COR-L47 (cell line): ENCODE measurements around the gene CSTPP1.

Experiments used
- DNase-seq: peaks from one replicate; lab custom pipeline; 2025; lab: John Stamatoyannopoulos, UW

CSTPP1 gene

DNA sequence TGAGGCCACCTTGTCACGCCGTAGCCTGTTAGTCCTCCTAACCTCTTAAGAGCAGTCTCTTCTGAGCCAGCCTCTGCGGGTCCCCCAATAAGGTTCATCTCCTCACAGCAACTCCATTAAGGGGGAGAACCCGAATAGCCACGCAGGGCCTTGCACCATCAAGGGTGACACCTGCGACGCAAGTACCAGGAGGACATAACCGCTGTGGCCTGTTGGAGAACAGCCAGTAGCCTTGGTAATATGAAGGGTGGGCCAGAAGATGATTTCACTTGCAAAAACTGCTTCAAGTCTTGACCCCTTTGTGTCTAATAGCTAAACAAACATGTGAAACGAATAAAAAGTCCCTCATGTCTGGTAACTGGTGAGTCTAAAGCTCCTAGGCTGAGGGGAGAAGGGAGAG lies 225.3 kb downstream of the CSTPP1 start:
- no peak for DNase-seq

DNA sequence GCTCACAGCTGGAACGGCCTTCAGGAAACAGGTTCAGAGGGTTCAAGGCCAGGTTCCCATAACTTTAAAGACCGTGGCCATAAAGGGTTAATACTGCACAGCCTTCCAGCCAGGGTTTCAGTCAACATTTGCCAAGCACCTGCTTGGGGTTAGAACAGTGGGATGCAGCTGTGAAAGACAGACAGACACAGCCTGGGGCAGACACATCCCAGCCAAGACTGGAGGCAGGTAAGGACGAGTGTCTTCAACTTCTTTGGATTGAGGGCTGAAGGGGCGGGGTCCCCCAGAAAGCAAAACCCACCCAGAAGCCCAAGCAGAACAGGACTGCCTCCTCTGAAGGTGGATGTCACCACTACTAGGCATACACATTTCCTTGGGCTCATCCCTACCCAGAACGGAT lies 225.9 kb downstream of the CSTPP1 start:
- no peak for DNase-seq

DNA sequence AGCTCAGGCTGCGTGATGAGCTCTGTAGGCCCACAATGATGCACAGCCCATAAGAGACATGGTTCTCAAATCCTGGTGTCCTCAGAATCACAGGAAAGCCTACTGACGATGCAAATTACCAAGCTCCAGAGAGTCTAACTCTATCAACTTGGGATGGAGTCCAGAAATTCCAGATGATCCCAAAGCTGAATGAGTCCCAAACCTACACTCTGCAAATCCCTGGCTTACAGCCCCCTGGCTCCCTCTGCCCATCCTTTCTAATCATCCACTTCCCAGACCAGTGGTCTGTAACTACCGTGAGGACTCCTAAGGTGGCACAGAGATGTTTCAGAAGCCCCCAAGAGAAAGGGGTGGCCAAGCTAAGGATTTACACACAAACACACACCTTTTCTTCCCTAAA lies 226.6 kb downstream of the CSTPP1 start:
- DNase-seq: no peak

DNA sequence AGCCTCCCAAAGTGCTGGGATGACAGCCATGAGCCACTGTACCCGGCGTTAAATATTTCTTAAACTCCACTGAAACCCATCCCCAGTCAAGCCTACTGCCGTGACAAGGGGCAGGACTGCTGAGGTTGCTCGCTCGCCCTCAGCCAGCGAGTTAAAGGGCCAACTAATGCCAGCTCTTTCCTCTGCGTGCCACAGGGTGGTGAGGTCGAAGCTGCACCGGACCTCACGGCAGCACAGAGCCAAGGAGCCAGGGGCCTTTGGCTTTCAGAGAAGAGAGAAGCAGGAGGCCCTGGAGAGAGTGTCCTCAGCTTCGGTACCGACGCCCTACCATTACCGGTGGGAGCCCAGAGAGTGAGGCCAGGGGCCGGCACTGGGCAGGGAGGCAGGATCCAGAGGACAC lies 227.3 kb downstream of the CSTPP1 start:
- no peak for DNase-seq

DNA sequence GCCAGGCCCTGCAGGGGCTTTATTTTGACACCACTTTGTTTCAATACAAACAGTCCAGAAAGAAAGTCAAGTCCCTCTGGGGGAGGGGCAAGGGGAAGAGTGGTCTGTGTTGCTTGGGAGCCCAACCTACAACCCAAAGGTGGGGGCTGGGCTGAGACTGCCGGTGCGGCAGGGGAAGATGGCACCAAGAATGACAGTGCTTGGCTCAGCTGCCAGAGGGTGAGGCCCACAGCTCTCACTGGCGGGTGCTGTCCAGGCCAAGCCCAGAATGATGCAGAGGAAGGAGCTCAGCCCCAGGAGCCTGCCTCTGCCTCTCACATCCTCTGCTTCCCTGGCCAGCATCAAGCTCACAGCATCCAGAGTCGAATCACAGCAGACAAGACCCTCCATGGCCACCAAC lies 227.8 kb downstream of the CSTPP1 start:
- DNase-seq: no peak

DNA sequence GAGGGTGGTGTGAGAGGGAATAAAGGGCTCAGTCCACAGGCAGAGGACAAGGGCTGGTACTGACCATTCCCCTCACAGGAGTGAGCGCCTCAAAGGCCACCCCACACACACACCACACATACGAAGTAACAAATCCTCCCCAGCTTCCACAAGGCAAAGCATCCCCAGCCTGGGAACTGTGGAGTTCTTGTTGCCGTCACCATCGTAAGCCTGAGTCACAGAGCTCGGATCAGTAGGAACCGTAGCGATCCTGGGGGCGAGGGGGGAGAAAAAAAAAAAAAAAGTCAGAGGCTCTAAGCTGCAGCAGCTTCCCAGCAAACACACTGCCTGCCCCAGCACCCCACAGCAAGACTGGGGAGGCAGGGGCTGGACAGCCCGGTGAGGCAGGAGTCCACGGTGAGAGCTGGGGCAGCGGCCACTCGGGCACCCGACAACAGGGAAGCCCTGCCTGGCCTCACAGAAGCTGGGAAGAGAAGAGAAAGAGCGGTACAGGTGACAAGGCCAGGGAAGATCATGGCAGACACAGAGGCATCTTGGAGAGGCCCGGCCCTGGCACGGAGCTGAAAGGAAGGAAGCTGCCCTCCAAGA lies 228.8 kb downstream of the CSTPP1 start:
- no peak for DNase-seq

DNA sequence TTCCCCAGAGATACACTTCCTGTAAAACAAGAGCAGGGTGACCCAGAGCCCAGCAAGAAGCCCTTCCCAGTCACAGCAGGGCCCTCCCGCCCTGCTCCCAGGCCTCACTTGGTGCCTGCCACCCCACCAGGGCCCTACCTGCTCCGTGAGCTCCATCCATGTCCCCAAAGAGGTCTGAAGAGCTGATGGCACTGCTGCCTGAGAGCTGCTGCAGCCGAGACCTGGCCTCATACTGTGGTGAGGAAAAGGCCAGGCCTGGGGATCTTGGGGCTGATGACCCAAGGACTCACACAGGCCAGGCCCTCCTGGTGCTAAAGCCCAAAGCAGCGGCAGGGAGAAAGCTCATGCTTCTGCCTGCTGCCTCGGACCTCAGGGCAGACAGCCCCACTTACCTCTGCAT lies 229.8 kb downstream of the CSTPP1 start:
- no peak for DNase-seq

DNA sequence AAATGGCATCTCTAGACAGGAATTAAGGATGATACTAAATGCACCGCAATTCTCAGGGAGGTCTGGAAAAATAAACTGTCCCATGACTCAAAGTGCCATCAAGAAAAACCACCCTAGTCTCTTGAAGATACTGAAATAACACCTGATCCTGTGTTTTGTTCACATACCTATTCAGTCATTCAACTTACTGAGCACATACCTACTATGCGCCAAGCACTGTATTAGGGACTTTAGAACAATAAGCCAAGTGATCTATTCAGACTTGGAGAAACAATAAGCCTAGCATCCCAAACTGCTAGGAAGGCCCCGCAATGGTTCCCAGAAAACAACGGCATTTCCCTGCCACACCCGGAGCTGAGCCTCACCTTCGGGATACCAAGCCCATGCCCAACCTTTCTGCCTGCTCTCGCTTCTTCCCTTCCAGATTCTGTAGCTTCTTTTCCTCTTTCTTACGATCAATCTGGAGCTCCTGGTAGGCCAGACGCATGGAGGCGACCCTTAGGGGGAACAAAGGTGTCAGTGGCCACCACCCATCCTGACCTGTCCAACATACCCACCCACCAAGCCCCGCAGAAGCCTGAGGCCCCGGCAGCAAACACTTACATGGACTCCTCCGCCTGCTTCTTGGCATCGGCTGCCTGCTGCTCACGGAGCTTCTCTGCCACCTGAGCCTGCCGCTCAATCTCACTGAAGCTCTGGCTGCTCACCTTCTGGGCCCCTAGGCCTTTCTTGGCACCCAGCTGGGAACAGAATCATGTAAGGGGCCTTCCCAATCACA lies 234.7 kb downstream of the CSTPP1 start:
- no peak for DNase-seq

DNA sequence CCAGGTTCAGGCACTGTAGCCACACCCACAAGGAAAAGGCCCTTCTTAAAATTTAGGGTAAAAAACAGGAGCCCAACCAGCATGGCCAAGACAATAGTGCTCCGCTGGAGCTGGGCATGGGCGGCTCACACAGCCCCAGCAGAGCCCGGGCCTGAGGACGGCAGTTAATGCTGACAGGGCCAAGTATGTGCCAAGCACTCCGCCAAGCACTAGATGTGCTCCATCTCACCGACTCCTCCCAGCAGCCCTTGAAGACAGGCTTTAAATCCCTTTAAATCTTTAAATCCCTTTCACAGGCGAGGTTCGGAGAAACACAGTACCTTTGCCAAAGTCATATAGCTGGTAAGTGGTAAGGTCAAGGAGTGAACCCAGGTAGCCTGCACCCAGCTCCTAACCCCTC lies 235.3 kb downstream of the CSTPP1 start:
- DNase-seq: no peak

DNA sequence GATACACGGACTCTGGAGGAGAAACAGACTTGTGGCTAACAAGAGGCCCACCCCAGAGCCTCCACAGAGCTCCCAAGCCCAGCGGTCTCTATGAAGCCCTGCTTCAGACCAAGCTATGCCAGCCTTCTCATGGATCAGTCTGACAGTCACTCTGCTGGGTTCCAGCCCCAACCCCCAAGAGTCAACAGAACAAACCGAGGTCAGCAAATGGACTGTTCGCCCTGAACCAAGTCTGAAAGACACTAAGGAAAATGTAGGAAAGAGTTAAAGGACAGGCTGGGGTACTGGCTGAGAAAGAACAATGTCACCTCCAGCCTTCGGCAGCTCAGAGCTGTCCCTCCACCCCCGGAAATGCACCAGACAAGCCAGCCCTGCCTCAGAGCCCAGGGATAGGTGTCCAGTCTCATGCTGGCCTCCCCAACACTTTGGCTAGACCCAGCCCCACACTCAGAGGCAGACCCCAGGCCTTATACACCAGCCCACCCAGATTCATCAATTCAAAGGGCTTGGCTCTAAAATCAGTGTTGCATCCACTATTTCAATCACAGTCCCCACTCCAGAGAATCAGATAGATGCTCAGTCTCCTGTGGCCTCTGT lies 236.3 kb downstream of the CSTPP1 start:
- no peak for DNase-seq

DNA sequence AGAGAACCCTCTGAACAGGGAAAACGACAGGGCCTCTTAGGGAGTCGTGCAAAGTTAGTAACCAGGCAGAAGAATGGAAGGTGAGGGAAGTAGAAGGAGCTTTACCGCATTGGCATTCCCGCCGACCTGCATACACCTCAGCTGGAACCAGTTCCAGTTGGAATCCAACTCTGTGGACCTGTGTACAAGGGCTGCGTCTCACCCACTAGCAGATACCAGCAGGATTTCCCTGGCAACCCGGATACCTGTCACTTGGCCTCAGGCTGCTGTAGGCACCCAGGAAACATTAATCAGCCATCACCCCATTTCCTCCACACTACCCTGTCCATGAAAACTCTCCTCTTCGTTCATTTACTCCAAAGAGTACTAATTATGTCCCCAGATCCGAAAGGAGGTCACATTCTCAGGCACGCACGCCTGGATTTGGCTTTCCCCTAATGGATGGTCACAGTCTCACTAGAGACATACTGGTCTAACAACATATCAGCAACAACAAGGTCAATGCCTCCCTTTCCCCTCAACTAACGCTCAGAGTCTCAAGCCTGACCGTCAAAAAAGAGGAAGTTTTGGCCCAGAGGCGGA lies 239.3 kb downstream of the CSTPP1 start:
- no peak for DNase-seq

DNA sequence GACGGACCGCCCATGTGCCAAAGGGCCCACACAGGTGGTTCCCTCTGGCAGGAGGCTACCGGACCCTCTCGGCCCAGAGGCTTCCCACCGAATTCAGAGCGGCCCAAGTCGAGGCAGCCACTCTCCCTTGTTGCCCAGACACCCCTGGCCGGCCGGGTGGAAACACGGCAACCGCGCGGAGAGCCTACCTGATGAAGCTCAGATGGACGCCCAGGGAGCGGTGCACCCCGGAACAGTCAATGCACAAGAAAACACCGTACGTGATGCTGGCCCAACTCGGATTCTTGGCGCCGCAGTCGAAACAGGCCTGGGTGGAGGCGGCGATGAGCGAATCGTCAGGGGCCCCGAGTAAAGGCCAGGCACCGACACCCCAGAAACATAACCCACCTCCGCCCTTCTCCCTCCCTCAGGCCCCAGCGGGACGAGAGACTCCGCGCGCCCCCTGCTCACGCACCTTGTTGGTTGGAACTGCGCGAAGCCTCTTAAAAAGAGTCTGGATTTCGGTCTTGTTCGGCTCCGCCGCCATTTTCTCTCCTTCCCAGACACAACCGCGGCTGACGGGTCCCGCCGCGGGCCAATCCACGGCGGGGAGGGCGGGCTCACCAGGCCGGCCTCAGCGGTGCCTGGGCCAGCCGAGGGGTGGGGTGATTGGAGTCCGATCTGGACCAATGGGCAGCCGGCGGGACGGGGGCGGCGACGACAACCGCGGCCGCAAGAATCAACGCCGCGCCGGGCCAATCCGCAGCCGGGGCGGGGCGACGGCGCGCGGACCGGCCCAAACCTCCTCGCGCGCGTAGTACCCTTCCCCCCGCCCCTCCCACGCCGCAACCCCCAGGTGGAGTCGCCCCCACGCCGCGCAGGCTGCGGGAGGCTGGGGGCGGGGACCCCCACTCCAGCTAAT lies 240.0 kb downstream of the CSTPP1 start, which contains the start of gene ARFGAP2:
Gene ARFGAP2, minus strand, starts transcription at position 552 of the 901 bp plus-strand sequence. Its CDS starts 26 bp downstream, at position 526.
- peak; percentile 95 for DNase-seq

DNA sequence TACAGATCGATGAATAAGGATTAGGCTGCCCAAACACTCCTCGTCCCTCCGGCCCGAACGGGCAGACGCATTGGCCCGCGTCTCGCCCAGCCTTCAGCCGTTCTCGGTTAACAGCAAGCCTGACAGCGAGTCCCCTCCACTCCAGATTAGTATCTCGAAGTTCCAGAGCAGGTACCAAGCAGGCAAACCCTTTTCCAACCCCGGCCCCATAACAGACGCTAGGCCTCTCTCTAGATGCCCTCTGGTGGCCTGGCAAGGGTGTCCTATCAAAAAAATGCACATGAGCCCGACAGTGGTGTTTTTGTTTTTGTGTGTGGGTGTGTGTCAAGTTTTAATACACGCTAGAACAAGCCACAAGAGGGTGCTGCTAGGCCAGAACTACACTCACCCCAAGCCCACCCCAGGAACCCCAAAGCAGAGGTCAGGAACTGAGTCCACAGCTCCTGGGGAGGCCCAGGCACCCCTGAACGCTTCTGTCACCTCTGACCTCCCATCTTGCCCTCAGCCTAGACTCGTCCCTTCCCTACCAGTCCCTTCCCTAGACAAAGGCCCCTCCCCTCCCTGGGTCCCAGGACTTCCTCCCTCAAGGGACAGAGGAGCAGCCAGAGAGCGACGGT lies 240.8 kb downstream of the CSTPP1 start:
- DNase-seq: peak; percentile 71

DNA sequence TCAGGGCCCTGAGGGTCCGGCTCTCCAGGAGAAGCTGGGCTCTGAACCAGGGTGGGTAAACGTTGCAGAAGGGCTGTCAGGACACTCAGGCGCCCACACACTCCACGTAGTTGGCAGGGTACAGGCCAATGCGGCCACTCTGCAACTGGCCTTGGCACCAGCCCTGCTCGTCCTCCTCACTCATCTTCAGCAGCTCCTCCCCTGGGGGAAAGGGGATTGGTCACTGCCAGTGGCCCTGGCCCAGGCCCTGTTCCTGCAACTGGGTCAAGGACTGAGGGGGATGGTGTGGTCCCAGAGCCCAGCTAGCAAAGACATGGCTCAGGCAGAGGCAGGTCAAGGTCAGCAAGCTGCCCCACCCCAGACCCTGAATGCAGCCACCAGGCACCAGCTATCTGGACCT lies 241.3 kb downstream of the CSTPP1 start:
- DNase-seq: no peak

DNA sequence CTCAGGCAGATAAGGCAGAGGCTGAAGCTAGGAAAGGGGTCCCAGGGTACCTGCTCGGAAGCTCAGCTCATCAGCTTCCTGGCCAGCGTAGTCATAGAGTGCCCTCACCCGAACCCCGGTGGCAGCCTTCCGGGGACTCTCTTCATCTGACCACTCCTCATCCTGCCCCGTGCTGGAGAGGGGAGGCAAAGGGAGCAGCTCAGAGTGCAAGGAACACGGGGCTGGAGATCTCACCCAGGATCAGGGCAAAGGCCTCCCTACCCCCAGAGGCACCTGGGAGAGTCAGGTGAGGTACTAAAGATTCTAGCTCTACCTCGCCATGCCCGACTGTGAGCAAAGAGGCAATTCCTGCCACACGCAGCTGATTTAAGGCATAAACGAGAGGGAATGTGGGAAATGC lies 241.8 kb downstream of the CSTPP1 start:
- no peak for DNase-seq

DNA sequence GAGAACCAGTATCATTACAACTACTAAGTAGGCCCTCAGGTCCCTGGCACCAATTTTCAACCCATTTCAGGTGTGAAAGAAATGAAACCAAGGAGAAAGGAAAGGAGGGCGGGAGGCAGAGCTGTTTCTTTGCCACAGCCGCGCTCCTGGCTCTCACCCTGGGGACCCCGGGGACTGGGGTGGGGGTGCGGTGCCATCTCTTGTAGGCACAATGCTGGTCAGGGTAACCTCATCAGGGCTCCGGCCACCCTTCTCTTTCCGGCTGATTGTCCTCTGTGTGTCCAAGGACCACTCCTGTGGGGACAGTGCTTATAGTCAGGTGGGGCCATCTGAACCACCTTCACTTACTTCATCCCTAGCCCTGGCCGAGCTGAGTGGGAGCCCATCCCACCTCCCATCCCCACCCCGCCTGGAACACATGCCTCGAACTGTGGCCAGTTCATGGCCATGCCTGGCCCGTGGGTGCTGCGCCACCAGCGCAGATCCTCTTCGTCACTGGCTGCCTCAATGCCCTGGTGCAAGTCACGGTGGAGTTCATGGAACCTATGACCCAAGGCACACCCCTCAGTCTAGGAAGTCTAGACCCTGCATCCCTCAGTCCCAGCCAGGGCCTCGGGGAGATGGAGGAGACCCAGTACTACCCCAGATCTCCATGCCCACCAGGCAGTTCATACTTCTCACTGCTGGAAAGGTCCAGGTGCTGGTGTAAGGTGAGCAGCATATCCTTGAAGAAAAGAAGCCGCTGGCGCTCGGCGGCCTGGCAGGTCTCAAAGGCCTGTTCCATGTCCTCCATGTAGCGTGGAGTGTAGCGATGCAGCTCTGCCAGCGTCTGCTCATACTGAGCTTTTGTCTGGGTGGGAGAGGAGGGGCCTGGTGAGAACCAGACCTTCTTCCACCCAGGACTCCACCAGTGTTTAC lies 242.4 kb downstream of the CSTPP1 start:
- DNase-seq: no peak

DNA sequence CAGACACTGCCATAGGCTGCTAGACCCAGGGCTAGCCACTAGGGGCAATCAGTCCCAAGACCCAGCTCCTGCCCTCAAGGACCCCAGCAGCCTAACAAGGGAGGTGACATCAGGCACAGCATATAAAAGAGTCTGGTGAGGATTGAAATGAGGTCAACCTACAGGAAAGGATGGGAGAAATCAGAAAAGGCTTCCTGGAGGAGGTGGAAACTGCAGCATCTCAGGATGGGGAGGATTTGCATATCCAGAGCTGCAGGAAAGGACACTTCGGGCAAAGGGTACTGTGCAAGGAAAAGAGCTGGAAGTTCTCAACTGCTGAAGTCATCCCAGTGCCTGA lies 243.1 kb downstream of the CSTPP1 start:
- DNase-seq: peak; percentile 33

DNA sequence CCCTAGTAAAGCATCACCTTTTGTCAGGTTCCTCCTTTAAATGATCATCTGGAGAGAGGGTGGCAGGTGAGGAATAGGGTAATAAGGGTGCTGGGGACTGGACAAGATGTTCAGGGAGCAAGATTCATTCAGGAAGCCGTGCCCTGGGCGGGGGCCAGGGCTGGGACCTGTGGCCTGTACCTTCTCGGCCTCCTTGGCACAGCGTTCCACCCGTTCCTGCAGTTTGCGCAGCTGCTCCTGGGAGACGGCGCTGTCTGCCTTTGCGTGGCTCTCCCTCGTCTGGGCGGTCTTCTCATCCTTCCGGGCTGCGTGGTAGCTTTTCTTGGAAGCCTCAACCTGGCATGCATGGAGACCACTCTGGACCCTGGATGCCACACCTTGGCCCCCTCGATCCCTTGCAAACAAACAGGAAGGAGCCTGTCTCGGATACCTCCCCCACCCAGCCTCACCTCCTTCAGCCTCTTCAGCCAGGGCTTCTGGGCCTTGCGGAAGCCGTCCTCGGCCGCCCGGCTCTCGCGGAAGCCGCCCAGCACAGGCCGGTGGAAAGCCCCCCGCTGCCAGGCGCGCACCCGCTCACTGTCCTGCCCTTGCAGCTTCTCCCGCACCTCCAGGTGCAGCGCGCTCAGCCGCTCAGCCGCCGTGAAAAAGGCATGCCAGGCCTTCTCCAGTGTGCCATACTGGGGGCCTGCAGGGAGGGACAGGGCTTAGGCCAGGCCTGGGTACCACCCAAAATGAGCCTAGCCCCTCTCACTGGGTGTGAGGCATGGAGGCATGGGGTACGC lies 243.6 kb downstream of the CSTPP1 start:
- no peak for DNase-seq

DNA sequence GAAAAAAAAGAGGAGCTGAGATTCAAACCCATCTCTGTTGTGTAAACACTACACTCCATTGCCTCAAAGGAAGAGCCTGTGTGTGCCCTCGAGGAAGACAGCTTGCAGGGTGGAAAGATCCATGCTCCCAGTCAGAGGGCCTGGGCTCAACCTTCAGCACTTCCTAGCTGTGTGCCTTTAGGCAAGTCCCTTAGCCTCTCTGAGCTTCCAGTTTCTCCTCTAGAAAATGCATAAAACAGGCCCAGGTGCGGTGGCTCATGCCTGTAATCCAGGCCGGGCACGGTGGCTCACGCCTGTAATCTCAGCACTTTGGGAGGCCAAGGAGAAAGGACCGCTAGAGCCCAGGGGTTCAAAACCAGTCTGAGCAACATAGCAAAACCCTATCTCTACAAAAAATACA lies 244.7 kb downstream of the CSTPP1 start:
- no peak for DNase-seq

DNA sequence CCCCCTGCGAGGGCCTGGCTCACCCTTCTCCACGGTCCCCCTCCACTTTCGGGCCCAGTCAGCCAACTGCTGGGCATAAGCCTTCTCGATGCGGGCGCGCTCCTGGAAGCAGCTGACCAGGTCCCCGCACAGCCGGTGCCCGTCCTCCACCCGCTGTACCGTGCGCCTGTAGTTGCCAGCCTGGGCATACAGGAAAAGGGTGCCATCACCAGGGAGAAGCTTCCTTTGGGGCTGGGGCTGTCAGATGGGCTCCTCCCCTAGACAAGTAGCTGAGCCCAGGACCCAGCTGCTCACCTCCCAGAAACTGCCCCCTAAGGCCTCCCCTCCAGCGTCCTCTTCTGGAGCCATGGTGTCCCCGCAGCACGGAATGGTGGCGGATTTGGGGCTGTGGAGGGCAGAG lies 245.8 kb downstream of the CSTPP1 start:
- DNase-seq: no peak
